GM21825 (cell line): ENCODE data around the gene FRMPD4.

ENCODE experiments used
- ATAC-seq: cut with Tn5 transposase; IDR thresholded peaks from one replicate; pipeline ENCODE4 v1.9.1; 2021; ENCODE audit warnings: mild to moderate bottlenecking, moderate library complexity; ENCODE audit not compliant: unreplicated experiment

The FRMPD4 gene

GRCh38 chrX:12292996-12293765 is 154.9 kb downstream of the FRMPD4 start:
- ATAC-seq, result no peak

DNA sequence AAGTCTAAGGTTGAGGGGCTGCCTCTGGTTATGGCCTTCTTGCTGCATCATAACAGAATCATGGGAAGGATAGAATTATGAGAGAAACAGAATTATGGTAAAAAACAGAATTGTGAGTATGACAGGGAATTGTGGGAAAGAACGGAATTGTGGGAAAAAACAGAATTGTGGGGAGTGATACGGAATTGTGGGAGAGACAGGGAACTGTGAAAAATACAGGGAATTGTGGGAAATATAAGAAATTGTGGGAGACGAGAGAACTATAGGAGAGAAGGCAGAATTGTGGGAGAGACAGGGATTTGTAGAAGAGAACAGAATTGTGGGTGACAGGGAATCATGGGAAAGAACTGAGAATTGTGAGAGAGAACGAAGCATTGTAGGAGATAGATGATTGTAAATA is 159.1 kb downstream of the FRMPD4 start:
- ATAC-seq, result no peak

DNA sequence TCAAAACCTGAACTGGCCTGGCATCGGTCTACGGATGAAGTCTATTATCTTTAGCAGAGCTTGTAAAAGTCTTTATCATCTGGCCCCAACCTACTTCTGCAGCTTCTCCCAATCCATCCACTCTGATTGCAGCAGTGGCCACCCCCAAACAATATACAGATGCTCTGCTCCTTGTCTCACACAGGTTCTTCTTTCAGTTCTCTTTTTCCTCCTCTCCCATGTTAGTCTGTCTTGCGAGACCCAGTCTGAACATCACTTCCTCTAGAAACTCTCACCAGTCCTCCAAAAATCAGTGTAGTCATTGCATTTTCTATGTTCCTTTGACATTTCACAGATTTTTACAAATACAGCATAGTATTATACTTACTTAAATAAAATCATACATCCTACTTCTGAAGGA is 163.0 kb downstream of the FRMPD4 start:
- no peak for ATAC-seq

DNA sequence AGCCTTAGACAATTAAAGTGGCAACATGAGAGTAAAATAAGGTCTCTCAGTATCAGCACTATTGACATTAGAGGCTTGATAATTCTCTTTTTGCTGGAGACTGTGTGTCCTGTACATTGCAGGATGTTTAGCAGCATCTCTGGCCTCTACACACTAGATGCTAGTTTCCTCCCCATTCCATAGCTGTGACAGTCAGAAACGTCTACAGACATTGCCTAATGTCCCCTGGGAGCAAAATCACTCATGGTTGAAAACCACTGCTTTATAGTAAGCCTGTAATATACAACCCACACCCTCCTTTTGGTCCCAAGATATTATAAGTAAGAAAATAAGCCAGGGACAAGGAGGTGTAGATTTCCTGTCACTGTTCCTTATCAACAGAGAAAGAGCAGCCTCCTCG is 166.0 kb downstream of the FRMPD4 start:
- no peak for ATAC-seq

- ATAC-seq, result no peak
Measured at GRCh38 chrX:12307961-12308360, 169.7 kb downstream of the FRMPD4 start.

- no peak for ATAC-seq
Measured at GRCh38 chrX:12308420-12308819, 170.1 kb downstream of the FRMPD4 start.

DNA sequence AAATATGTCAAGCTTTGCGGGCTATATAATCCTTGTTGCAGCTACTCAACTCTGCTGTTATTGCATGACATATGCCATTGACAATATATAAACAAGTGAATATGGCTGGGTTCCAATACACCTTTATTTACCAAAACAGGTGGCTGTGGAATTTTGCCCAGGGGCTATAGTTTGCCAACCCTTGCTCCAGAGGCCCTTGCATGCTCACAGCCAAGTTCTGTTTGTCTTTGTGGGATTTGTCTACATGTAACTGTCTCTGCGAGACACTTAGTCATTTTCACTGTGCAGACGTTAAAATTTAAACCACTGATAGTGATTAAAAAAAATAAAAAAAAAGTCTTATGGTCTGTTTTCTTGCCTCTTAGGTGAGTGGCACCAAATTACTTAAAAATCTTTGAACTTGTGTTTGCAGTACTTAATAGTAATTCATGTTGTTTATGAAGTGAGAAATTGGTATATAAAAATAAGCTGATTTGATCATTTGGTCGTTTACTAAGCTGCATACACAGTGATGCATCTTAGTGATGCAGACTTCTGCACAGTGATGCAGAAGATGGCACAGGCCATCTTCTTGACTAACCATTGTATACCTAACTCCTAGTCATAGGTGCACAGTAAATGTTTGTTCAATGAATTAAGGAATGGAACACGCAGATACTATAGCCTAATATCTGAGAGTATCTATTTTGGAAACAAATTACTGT is 170.9 kb downstream of the FRMPD4 start:
- ATAC-seq, result no peak

DNA sequence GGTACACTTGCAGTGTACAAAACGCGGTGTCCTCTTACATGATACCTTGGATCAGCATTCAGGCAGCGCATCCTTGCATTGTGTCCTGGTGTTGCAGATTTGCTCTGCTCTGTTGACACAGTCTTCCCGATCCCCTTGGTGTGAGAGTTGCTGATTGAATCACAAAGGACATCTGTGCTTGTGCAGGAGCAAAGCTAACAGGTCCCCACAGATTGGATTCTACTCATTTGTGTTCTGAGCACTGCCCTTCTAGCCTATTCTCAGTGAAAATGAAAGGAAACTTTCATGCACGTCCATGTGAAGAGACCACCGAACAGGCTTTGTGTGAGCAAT is 171.4 kb downstream of the FRMPD4 start:
- no peak for ATAC-seq

DNA sequence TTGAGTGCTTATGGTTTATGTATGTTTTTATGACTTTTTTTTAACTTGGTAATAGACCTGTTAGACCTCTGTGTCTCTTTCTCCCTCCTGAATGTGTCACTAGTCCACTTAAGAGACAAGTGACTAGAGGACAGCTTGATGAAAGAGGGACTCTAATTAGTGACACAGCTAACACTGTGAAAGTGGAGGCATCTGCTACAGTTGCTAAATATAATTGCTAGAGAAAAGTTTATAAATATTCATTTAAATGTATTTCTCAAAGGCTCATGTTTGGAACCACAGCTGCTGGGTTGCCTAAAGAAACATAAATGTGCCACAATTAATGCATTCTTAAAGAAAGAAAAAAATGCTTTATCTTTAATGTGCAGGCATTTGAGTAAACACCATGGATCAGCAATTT is 176.4 kb downstream of the FRMPD4 start:
- no peak for ATAC-seq

DNA sequence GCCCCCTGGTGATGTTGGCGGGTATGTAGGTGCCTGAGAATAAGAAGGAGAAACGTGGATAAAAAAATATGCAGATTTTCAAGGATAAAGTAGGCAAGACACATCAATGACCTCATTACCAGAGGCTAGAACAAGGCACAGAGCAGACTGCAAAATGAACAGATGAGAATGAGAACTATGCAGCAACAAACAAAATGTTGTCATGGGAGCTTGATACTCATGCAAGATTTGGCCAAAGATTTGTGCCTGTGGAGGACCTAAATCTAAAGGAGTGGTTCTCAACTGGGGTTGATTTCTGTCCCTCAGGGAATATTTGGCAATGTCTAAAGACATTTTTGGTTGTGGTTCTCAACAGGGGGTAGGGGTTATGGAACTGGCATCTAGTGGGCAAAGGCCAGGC is 177.3 kb downstream of the FRMPD4 start:
- ATAC-seq, result no peak

- no peak for ATAC-seq
Measured at GRCh38 chrX:12319003-12319519, 180.8 kb downstream of the FRMPD4 start.

DNA sequence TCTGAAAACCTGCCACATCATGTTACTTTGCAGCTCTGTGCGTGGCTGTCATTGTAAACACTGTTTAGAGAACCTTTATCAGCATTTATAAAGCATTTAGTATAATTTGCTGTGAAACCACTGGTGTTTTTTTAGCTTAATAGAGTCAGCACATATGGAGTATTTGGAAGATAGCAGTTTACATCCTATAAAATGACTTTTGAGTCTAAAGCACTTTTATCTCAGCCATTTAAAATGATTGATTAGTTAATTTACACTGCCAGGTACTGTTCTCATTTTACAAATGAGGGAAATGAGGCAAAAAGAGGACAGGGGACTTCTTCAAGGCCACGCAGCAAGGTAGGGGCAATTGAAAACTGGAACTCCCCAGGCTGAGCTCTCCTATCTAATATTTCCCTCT is 181.7 kb downstream of the FRMPD4 start:
- ATAC-seq, result no peak

GRCh38 chrX:12322031-12322430 is 183.8 kb downstream of the FRMPD4 start:
- no peak for ATAC-seq

GRCh38 chrX:12325171-12325570 is 186.9 kb downstream of the FRMPD4 start:
- no peak for ATAC-seq

DNA sequence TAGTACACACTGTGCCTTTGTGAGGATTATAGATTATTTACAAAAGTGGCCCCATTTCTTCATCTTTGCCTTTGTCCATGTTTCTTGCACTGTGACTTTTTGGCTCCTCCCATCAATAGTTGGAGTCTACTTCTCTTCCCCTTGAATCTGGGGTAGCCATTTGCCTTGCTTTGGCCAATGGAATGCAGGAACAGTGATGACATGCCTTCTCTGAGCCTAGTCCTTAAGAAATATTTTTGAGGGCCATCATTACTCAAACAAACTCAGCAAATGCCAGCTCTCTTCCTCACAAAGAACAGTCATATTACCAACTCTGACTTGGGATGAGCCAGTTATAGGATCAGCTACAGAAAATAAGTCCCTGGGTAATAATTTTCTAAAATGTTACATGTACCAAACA is 189.6 kb downstream of the FRMPD4 start:
- ATAC-seq, result no peak

- no peak for ATAC-seq
Measured at GRCh38 chrX:12329476-12329875, 191.2 kb downstream of the FRMPD4 start.

DNA sequence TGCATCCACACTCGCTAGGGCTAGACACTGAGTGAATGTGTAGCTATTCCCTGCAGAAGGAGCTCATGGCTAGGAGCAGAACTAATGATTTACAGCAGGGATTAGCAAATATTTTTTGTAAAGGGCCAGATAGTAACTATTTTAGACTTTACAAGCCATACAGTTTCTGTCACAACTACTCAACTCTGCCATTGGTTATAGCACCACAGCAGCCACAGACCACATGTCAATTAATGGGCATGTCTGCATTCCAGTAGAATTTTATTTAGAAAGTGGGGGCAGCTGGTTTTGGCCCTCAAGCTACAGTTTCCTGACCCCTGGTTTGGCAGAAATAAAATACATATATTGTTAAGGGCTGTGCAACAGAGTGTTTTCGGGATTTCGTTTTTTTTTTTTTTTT is 192.6 kb downstream of the FRMPD4 start:
- ATAC-seq, result no peak

DNA sequence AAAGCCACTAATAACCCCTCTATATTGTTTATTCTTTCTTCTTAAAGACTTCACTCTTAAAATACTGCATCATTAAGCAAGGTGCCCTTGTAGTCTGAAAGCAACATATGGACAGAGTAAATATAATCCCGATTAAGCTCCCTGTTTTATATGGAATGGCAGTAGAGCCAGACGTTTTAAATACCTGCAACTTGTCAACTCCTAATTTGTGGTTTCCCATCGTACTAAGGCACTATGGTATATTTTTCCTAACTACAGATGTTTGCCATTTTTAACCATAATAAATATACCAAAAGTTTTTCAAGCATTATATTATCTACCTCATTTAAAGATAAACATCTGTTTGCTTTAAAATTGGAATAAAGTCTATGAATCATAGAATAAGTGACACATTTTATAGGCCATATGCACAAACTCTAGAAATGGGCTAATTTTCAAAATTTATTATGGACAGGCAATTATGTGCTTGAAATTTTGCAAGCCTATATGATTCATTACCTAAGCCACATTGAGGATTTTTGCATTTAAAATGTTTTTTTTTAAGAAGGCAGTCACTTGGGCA is 194.6 kb downstream of the FRMPD4 start:
- no peak for ATAC-seq

GRCh38 chrX:12339921-12340320 is 201.6 kb downstream of the FRMPD4 start:
- ATAC-seq, result no peak

- ATAC-seq, result no peak
Measured at GRCh38 chrX:12344954-12345353, 206.7 kb downstream of the FRMPD4 start.

- no peak for ATAC-seq
Measured at GRCh38 chrX:12349201-12349600, 210.9 kb downstream of the FRMPD4 start.

DNA sequence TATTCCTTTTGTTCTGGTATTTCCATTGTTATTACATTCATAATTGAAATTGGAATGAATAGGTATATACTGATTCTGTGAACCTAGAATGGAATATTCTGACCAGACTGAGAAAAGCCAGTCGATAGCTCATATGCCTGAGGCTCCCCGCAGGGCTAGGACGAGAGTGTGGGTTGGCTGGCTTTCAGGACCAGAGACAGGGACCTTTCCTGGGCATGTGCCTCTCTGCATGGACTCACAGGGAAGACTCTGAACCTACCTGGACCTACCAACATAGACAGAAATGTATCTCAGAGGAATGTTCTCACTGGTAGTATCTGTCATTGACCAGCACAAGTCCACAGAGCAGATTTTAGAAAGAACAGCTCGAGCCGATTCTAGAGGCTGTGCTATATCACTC is 214.6 kb downstream of the FRMPD4 start:
- no peak for ATAC-seq
